Aorta (tissue), 5 donors: ENCODE measurements around the gene PDXP. TPM values are rescaled to one million over a fixed set of nuclear protein-coding genes. Genes with fewer than 3 reads are reported as not detected.
"Not testable (repeated sequence)": the region's sequence is repeated elsewhere in the genome, so short reads cannot be mapped to it uniquely, and the experiment has no call there.

Source experiments
- ATAC-seq: fragments of 200-7000 bp; cut with Tn5 transposase; one replicate; pipeline ENCODE4 v1.9.1; 2022; ENCODE audit warnings: moderate library complexity; ENCODE audit not compliant: low FRiP score
- DNase-seq, 2 donors: peaks; one replicate each; pipeline ENCODE4 v3.0.0-alpha.2; 2020
- H3K27ac ChIP-seq, 2 donors: one replicate each; pipeline ENCODE4 v1.5.1; 2013; ENCODE audit warnings: low read length in 2 of 2, mild to moderate bottlenecking in 2 of 2, moderate library complexity in 2 of 2, control low read depth in 1 of 2, inconsistent platforms in 1 of 2, low read depth in 1 of 2
- H3K27me3 ChIP-seq, 2 donors: one replicate each; pipeline ENCODE4 v1.6.1; 2013; ENCODE audit warnings: control low read depth in 1 of 2, low read length in 1 of 2, mild to moderate bottlenecking in 1 of 2, moderate library complexity in 1 of 2; ENCODE audit not compliant: insufficient read depth in 2 of 2, control insufficient read depth in 1 of 2
- H3K36me3 ChIP-seq, 2 donors: one replicate each; pipeline ENCODE4 v1.6.1; 2013; ENCODE audit warnings: control low read depth in 1 of 2, low read length in 1 of 2, mild to moderate bottlenecking in 1 of 2; ENCODE audit not compliant: insufficient read depth in 2 of 2, control insufficient read depth in 1 of 2
- H3K4me1 ChIP-seq, 2 donors: one replicate each; pipeline ENCODE4 v1.6.1; 2013; ENCODE audit warnings: low read length in 2 of 2, control low read depth in 1 of 2, mild to moderate bottlenecking in 1 of 2, moderate library complexity in 1 of 2; ENCODE audit not compliant: insufficient read depth in 2 of 2, control insufficient read depth in 1 of 2
- H3K4me3 ChIP-seq, 2 donors: one replicate each; pipeline ENCODE4 v1.5.1; 2013; ENCODE audit warnings: low read length in 2 of 2, control low read depth in 1 of 2, mild to moderate bottlenecking in 1 of 2
- H3K9me3 ChIP-seq: one replicate; pipeline ENCODE4 v1.6.1; 2013; ENCODE audit warnings: mild to moderate bottlenecking, low read length; ENCODE audit not compliant: control insufficient read depth
- WGBS, 2 donors: extraction: QIAGEN DNeasy Blood & Tissue Kit; methylation state at CpG; one replicate each; pipeline ENCODE4 v1.1.7; 2013; 5-methylcytosine and 5-hydroxymethylcytosine counted together
- intact Hi-C, 2 donors: fragments of 100-400 bp; cut with DNase I; formaldehyde crosslinking; loops; one replicate each; pipeline versions ENCODE4 v1.14.2 to v1.15.0; 2022
- long read RNA-seq, 2 donors: library from polyadenylated mRNA; unstranded; transcript quantifications; one replicate each; pipeline ENCODE4 v2.0.0, GENCODE V29; 2020 to 2021
- polyA plus RNA-seq, 2 donors: library from polyadenylated mRNA; stranded (reverse); fragments of 200-250 nt; gene quantifications; one replicate each; pipeline ENCODE4 v1.2.3, GENCODE V29; 2013
- total RNA-seq, 2 donors: library from RNA; stranded (reverse); fragmentation: NEBNext Ultra II Directional; extraction: Animal tissue kit (Norgen Biotek cat#: 25700); gene quantifications; one replicate each; pipeline ENCODE4 v1.2.1, GENCODE V29; 2021
- donor health status: healthy with polysubstance abuse.
- donor health status: Bipolar disorder and iron deficiency.
- donor health status: DM: no; HTN: no; CAD: no.
- donor health status: DM: no; HTN: no; CAD: no.
- donor health status: DM: yes; HTN: yes; CAD: no.

The PDXP gene
- total RNA-seq (1 to 10 TPM; 4.0 to 5.5 TPM), polyA plus RNA-seq (10 to 100 TPM in 1 of 2 donors, 1 to 10 TPM in 1; 4.7 to 16.2 TPM)
- long read RNA-seq, donor 1 = 0 reads
- long read RNA-seq, donor 2, transcript PDXP-201 (2 exons, 2,010 nt) = major isoform, 8 of 8 reads
- long read RNA-seq, donor 2, partial matches to known transcripts = 0 of 8 reads
- long read RNA-seq, donor 2, other reads (novel, unspliced or antisense) = 0 of 8 reads

- no peaks in the 10 kb centered on the region for H3K27me3 ChIP-seq
- no peaks in the 10 kb centered on the region for H3K4me1 ChIP-seq
- peak within 1 kb of the TSS in 1 of 2 donors; percentile 41 for H3K27ac ChIP-seq
- intact Hi-C loops = no loop called here
- no peaks in the 10 kb centered on the region for H3K9me3 ChIP-seq
- H3K36me3 ChIP-seq = no peaks in the 10 kb centered on the region
- DNase-seq (peak; percentile 100), ATAC-seq (peak; percentile 98)
- peak within 1 kb of the TSS; percentile 52 to 56 for H3K4me3 ChIP-seq
- 0% methylated on average over 82 to 101 of the region's 101 CpGs for WGBS, 2 donors
These were observed at the start of gene PDXP for GRCh38 chr22:37658133-37659065. PDXP (plus strand) TSS chr22:37658723; CDS start chr22:37658783, 60 bp downstream.

- no peak for DNase-seq
- WGBS, 2 donors = 9 to 11% methylated on average over 26 of the region's 26 CpGs
- no peaks in the 10 kb centered on the region for H3K4me1 ChIP-seq
- peak overlapping the region in 1 of 2 donors; percentile 30 for H3K27ac ChIP-seq
- intact Hi-C loops = no loop called here
- H3K27me3 ChIP-seq = no peaks in the 10 kb centered on the region
- peak overlapping the region; percentile 69 to 72 for H3K4me3 ChIP-seq
- H3K9me3 ChIP-seq = no peaks in the 10 kb centered on the region
- no peak for ATAC-seq
- no peaks in the 10 kb centered on the region for H3K36me3 ChIP-seq
These were observed 49.0 kb upstream of the PDXP start for GRCh38 chr22:37609240-37610152.

- H3K4me1 ChIP-seq, H3K4me3 ChIP-seq, DNase-seq, H3K27ac ChIP-seq, H3K9me3 ChIP-seq, intact Hi-C loops, ATAC-seq, H3K27me3 ChIP-seq, H3K36me3 ChIP-seq: not testable (repeated sequence)
- 80 to 81% methylated on average over 3 of the region's 3 CpGs for WGBS, 2 donors
These were observed 48.4 kb upstream of the PDXP start for GRCh38 chr22:37610153-37610475.

GRCh38 chr22:37610480-37611129, 47.9 kb upstream of the PDXP start:
- no peaks in the 10 kb centered on the region for H3K4me1 ChIP-seq

GRCh38 chr22:37611207-37611606, 47.3 kb upstream of the PDXP start:
- no peak for ATAC-seq
- WGBS, 2 donors = 64 to 74% methylated on average over 6 of the region's 6 CpGs
- no peak overlapping the region for H3K27ac ChIP-seq

More at GRCh38 chr22:37610480-37611129, 47.9 kb upstream of the PDXP start:
- H3K9me3 ChIP-seq = no peaks in the 10 kb centered on the region
- WGBS, 2 donors = 85 to 88% methylated on average over 15 of the region's 15 CpGs
- intact Hi-C loops = no loop called here
- no peak overlapping the region for H3K4me3 ChIP-seq
- no peaks in the 10 kb centered on the region for H3K27me3 ChIP-seq
- no peak overlapping the region for H3K27ac ChIP-seq
- DNase-seq = peak in 1 of 2 donors; percentile 82
- no peak for ATAC-seq
- no peaks in the 10 kb centered on the region for H3K36me3 ChIP-seq

GRCh38 chr22:37616201-37617083, 42.1 kb upstream of the PDXP start:
- peak in 1 of 2 donors; percentile 43 for DNase-seq
- peaks cover 0 to 5% of the 10 kb centered on the region in 2 donors for H3K36me3 ChIP-seq
- WGBS, 2 donors = 90 to 91% methylated on average over 26 to 27 of the region's 27 CpGs
- no peak for ATAC-seq
- no peaks in the 10 kb centered on the region for H3K4me1 ChIP-seq
- no peaks in the 10 kb centered on the region for H3K27me3 ChIP-seq
- no peaks in the 10 kb centered on the region for H3K9me3 ChIP-seq
- H3K4me3 ChIP-seq = no peak overlapping the region
- intact Hi-C loops = no loop called here
- H3K27ac ChIP-seq = no peak overlapping the region

More at GRCh38 chr22:37611207-37611606, 47.3 kb upstream of the PDXP start:
- Histone ChIP-seq H3K27me3 (no peaks in the 10 kb centered on the region), H3K4me1 (no peaks in the 10 kb centered on the region), H3K9me3 (no peaks in the 10 kb centered on the region), H3K36me3 (peaks cover 0 to 2% of the 10 kb centered on the region in 2 donors), H3K4me3 (no peak overlapping the region)
- intact Hi-C loops = no loop called here
- no peak for DNase-seq

GRCh38 chr22:37617431-37617830, 41.1 kb upstream of the PDXP start:
- Histone ChIP-seq H3K27ac (no peak overlapping the region), H3K4me3 (no peak overlapping the region), H3K27me3 (no peaks in the 10 kb centered on the region), H3K9me3 (no peaks in the 10 kb centered on the region), H3K36me3 (peaks cover 0 to 5% of the 10 kb centered on the region in 2 donors), H3K4me1 (no peaks in the 10 kb centered on the region)
- 83 to 88% methylated on average over 1 of the region's 1 CpG for WGBS, 2 donors
- ATAC-seq (no peak), DNase-seq (no peak)
- intact Hi-C loops = no loop called here
